Activated naive CD8-positive, alpha-beta T cell treated with anti-CD3 and anti-CD28 coated beads, Interleukin-2, amount 50 U/mL, for 16 hours (primary cell): Measurements from ENCODE around the gene PTX4.

ENCODE experiments used
- DNase-seq: peaks from one replicate; pipeline ENCODE4 v3.0.0-alpha.2; 2020; ENCODE audit warnings: low read depth, low spot score

PTX4 gene

DNA sequence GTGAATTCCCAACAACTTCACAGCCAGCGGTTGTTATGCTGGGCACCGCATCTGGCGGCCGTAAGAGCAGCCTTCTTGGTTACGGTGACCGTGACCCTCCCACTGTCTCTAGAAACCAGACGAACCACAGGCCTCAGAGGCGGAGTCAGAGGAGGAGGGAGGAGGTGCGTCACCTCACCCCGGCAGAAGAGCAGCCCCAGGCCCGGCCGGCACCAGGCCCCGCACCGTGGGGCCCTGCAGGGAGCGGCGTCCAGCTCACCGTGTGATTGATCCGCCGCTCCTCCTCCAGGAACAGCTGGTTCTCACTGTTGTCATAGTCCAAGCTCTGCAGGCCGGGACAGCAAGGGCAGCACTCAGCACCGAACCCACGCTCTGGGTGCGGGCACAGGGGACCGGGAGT is 27.6 kb downstream of the PTX4 start:
- DNase-seq = no peak

DNA sequence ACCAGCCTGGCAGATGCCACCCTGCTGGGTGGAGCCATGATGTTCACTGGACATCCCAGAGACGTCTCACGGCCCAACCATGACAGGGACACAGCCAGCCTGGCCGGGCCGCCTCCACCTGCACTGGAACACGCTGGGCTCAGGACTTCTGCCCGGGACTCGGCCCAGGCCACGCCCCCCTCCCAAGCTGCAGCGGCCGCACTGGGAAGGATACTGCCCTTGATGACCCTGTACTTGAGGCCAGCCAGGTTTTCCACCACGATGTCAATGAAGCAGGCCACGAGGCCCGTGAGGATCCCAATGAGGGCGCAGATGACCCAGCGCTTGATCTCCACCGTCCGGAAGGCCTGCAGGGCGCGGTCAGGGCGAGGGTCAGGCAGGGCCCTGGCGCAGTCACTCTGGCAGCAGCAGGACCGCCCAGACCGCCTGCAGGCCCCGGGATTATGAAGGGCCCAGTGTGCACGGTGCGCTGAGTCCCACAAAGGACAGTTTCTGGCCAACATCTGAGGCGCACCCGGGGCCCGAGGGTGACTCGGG is 28.1 kb downstream of the PTX4 start:
- no peak for DNase-seq

GRCh38 chr16:1459967-1460366 is 28.8 kb downstream of the PTX4 start:
- DNase-seq = no peak

DNA sequence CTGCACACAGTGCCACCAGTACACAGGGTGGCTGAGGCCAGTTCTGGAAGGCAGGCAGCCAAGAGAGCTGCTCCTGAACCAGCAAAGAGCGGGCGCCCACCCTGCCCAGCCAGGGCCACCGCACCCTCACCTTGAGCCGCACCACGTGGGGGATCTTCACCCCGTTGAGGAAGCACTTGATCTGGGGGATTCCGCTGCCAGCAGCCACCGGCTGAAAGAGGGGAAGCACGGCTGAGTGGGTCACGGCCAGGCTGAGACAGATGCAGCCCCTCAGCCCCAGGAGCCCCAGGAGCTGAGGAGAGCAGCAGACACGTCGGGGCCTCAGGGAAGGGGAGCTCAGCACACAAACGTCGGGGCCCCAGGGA is 29.8 kb downstream of the PTX4 start:
- DNase-seq = no peak

- DNase-seq = no peak
Observed at GRCh38 chr16:1458336-1458976, 30.3 kb downstream of the PTX4 start.

DNA sequence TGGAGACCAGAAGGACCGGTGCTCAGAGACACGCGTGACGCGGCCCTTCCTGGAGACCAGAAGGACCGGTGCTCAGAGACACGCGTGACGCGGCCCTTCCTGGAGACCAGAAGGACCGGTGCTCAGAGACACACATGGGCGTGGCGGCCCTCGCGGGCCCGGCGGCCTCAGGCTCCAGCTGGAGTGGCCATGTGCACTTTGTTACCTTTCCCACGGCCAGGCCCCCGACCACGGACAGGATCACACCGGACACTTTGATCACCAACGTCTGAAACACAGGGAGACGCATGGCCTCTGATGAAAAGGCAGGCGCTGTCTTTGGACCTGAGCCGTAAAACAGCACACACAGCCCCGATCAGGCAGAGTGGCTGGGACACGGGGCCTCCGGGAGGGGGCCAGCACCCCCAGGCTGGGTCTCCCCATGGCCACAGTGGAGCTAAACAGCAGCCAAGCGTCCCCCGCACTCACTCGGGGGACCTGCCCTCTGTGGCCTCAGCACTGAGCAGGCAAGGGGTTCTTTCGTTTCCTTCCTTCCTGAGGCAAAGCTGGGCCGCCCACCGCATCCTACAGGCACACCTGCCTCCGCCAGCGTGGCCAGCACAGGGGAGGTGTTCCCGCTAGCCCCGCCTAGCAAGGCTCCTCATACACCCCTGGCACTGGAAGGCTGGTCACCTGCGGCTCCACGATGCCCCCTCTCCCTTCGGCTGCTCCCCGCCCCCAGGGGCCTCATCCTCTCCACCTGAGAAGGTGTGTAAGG is 31.1 kb downstream of the PTX4 start:
- no peak for DNase-seq

DNA sequence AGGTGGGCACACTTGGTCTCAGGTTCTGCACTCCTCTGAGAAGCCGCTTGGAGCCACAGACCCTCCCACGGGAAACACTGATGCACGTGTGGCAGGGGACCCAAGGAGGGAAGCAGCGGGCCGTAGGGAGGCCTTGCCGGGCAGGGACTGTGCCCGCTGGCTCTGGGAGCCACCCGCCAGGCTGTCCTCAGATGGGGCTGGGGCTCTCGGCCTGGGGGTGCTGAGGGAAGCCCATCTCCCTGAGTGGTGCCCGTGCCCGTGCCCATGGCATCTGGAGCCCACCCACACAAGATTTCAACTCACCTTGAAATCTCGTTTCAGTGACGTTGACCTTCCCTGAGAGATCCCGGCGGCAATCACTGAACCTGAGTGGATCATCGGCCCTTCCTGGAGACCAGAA is 31.8 kb downstream of the PTX4 start:
- DNase-seq = no peak

DNA sequence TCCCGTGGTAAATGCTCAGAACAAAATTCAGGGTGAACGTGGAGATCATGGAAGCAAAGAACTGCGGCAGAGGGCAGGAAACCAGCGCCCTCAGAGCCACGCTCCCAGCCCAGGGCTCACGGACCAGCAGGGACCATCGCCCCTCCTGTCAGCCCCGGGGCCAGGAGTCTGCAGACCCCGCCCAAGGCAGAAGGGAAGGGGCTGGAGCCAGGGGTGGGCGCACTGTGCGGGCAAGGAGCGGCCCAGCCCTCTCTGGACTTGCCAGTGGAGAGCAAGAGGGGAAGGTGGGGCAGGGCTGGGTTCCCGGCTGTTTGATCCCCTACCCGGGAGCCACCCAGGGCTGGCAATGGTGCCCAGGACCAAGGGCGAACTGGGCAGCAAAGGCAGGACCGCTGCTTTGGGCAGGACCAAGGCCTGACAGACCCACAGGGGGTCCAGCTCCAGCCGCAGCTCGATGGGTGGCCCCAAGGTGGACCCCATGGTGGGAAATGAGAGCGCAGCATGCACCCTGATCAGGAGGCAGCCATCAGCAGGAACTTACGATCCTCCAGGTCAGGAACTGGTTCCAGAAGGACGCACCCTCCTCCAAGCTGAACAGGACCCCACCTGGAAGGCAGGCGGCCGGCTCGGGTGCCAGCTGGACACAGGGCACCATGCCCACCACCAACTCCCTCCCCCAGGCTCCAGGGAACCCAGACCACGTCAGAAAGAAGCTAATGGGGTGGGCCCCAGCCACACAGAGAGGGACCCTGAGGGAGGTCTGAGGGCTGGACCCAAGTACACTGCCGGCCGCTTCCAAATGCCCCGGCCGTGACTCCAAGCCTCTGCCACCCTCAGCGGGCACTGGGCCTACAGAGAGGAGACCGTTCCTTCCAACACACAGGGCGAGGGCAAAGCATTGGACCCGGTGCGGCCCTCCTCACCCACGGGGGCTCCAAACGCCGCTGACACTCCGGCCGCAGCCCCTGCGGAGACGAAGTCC is 33.3 kb downstream of the PTX4 start:
- DNase-seq = no peak

GRCh38 chr16:1454561-1454960 is 34.2 kb downstream of the PTX4 start:
- DNase-seq = no peak

GRCh38 chr16:1453316-1453715 is 35.4 kb downstream of the PTX4 start:
- DNase-seq = no peak

GRCh38 chr16:1452530-1452929 is 36.2 kb downstream of the PTX4 start:
- DNase-seq = no peak

DNA sequence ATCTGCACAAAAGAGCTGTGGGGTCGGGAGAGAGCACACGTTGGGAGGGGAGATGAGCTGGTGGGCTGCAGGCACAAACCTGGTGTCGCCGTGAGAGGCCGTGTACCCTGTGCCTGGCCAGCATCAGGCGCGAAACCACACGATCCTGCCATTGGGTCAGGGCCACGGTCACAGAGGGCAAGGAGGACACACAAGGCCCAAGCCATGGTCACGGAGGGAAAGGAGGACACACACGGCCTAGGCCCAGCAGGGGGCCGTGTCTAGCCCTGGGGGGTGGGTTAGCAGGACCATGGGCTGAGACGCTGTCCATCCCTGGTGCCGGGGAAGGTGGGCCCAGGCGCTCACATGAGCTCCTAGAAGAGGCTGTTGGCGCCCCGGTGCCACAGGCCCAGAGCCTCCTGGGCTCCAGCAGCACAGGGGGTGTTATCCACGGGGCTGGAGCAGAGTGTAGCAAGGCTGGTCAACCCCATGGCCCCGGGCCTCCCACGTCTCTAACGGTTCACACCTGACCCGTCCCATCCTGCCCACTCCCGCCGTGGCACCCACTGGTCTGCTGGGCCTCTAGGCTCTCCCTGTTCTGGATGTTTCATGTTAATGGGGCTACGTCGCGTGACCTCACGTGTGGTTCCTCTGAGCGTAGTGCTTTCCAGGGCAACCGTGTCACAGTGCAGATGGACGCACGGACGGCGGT is 36.9 kb downstream of the PTX4 start:
- DNase-seq = no peak

- DNase-seq = no peak
Observed at GRCh38 chr16:1450841-1451240, 37.9 kb downstream of the PTX4 start.

DNA sequence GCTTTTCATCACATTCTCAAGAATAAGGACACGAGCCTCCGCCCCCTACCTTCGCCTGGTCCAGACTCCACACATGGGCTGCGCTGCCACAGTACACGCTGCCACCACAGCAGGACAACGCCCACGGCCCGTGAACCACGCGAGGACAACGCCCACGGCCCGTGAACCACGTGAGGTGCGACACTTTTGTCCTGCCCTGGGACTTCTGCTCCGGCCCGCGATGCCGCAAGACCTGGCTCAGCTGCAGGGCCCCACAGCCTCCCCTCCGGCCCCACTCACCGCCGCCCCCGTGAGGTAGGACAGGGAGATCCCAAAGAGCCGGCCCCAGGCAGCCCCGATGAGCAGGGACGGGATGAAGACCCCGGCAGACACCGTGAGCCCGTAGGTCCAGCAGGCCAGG is 38.5 kb downstream of the PTX4 start:
- DNase-seq = no peak

GRCh38 chr16:1449201-1449788 is 39.4 kb downstream of the PTX4 start:
- no peak for DNase-seq

- no peak for DNase-seq
Observed at GRCh38 chr16:1448536-1449116, 40.1 kb downstream of the PTX4 start.

- DNase-seq = no peak
Observed at GRCh38 chr16:1447965-1448364, 40.8 kb downstream of the PTX4 start.

DNA sequence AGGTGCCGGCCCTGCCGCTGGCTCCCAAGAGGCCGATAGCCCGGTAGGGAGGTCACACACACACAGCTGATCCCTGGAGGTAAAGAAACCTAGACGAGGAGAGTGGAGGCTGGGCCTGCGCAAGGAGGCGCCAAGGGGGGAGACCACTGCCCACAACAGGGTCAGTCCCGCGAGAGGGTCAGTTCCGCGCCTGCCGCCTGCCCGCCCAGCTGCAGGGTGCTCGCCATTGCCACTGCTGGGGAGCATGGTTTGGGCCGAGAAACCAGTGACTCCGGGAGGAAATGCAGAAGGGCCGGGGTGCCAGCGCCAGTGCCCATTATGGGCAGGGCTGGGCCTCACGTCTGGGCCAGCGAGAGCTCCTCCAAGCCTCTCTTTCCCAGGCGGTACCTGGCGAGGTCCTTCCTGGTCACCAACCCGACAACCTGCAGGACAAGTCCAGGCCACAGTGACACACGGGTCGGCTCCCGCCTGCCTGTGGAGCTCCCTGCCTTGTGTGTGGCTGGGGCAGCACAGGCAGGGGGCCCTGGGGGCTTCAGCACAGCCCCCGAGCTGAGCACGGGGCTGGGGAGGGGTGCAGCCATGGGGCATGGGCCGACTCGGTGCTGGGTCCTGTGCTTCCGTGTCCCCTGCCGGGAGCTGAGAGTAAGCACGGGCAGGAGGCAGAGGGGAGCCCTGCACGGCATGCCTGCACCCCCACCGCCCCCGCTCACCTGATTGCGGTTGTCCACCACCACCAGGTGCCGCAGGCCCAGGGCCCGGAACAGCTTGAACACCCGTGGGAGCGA is 42.3 kb downstream of the PTX4 start:
- no peak for DNase-seq

GRCh38 chr16:1445518-1446203 is 43.1 kb downstream of the PTX4 start:
- DNase-seq = no peak
